H1 (cell line): ENCODE measurements around the gene PMM1.

ENCODE experiments used
- CREB1 ChIP-seq: IDR thresholded peaks from 2 replicates; pipeline ENCODE4 v1.6.1; 2012; ENCODE audit warnings: inconsistent platforms
- EP300 ChIP-seq, 2 experiments: IDR thresholded peaks; 1 replicate in 1 of 2; 2 replicates in 1 of 2; pipeline ENCODE4 v1.6.1; 2011 to 2012; ENCODE audit warnings: low read depth in 2 of 2, low read length in 2 of 2, mild to moderate bottlenecking in 2 of 2, borderline replicate concordance in 1 of 2, inconsistent platforms in 1 of 2, moderate library complexity in 1 of 2
- EZH2 ChIP-seq: fragments of 200-600 bp; sonication (generic); IDR thresholded peaks from 2 replicates; pipeline ENCODE4 v1.7.1; 2012; ENCODE audit warnings: low read depth, mild to moderate bottlenecking, moderate library complexity, low read length, inconsistent platforms; ENCODE audit not compliant: severe bottlenecking
- JUN ChIP-seq: IDR thresholded peaks from 2 replicates; pipeline ENCODE4 v1.6.1; 2011; ENCODE audit warnings: low read depth, mild to moderate bottlenecking, improper control_type of control experiment, low read length
- MAFK ChIP-seq: IDR thresholded peaks from 2 replicates; pipeline ENCODE4 v1.6.1; 2012; ENCODE audit warnings: low read depth, mild to moderate bottlenecking, improper control_type of control experiment, low read length
- NRF1 ChIP-seq: IDR thresholded peaks from 2 replicates; pipeline ENCODE4 v1.6.1; 2011; ENCODE audit warnings: mild to moderate bottlenecking, low read depth, low read length, improper control_type of control experiment
- POLR2A ChIP-seq, 2 experiments: IDR thresholded peaks; 1 replicate in 1 of 2; 2 replicates in 1 of 2; pipeline ENCODE4 v1.6.1; 2011; ENCODE audit warnings: low read depth in 2 of 2, low read length in 2 of 2, mild to moderate bottlenecking in 2 of 2; ENCODE audit errors: control extremely low read depth in 1 of 2
- POLR2AphosphoS5 ChIP-seq: IDR thresholded peaks from 2 replicates; pipeline ENCODE4 v1.6.1; 2011; ENCODE audit warnings: low read depth, low read length
- RAD21 ChIP-seq, 2 experiments: IDR thresholded peaks in 1 of 2; conservative IDR thresholded peaks in 1 of 2; 2 replicates each; pipeline ENCODE4 v1.6.1; 2011; ENCODE audit warnings: low read depth in 2 of 2, low read length in 2 of 2, improper control_type of control experiment in 1 of 2, inconsistent platforms in 1 of 2, mild to moderate bottlenecking in 1 of 2, moderate library complexity in 1 of 2
- SUZ12 ChIP-seq: fragments of 200-600 bp; sonication (generic); IDR thresholded peaks from 2 replicates; pipeline ENCODE4 v1.6.1; 2012; ENCODE audit warnings: mild to moderate bottlenecking, inconsistent platforms, low read length, moderate library complexity, mixed read lengths
- TBP ChIP-seq: IDR thresholded peaks from 2 replicates; pipeline ENCODE4 v1.6.1; 2011; ENCODE audit warnings: low read depth, low read length, improper control_type of control experiment
- TF ChIP-seq, protein P1 (sequence below), 3 experiments: IDR thresholded peaks; 1 replicate in 2 of 3; 2 replicates in 1 of 3; pipeline versions ENCODE4 v1.5.1 to v1.6.1; 2011; ENCODE audit warnings: low read length in 3 of 3, mild to moderate bottlenecking in 3 of 3, inconsistent platforms in 2 of 3, low read depth in 1 of 3, moderate library complexity in 1 of 3; ENCODE audit not compliant: insufficient read depth in 1 of 3; ENCODE audit errors: control extremely low read depth in 1 of 3

DNA sequence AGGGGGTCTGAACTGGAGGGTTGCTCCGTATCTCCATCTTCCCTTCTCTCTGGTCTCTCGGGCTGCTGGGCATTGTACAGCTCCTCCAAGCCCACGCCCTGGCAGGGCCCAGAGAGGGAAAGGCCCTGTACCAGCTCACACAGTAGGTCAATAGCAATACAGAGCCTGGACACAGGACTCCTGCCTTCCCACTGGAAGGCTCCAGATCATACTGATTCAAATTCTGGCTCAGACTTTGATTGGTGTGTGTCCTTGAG, 22.2 kb downstream of the PMM1 start:
- TF ChIP-seq NRF1 (no peak), SUZ12 (no peak), POLR2AphosphoS5 (no peak), MAFK (no peak), RAD21 (IDR thresholded peaks at IDR 0.05 in 1 of 2, conservative IDR thresholded peaks at IDR 0.05 in 1 of 2; ENCODE audit: low read depth in 2 of 2, low read length in 2 of 2) (no peak), CREB1 (no peak), POLR2A (IDR thresholded peaks at IDR 0.05; ENCODE audit: control extremely low read depth in 1 of 2, low read depth in 2 of 2, low read length in 2 of 2) (no peak), EZH2 (no peak), EP300 (IDR thresholded peaks at IDR 0.05; ENCODE audit: borderline replicate concordance in 1 of 2, low read depth in 2 of 2, low read length in 2 of 2) (no peak), TBP (no peak), JUN (no peak)
- TF ChIP-seq, protein P1, sequence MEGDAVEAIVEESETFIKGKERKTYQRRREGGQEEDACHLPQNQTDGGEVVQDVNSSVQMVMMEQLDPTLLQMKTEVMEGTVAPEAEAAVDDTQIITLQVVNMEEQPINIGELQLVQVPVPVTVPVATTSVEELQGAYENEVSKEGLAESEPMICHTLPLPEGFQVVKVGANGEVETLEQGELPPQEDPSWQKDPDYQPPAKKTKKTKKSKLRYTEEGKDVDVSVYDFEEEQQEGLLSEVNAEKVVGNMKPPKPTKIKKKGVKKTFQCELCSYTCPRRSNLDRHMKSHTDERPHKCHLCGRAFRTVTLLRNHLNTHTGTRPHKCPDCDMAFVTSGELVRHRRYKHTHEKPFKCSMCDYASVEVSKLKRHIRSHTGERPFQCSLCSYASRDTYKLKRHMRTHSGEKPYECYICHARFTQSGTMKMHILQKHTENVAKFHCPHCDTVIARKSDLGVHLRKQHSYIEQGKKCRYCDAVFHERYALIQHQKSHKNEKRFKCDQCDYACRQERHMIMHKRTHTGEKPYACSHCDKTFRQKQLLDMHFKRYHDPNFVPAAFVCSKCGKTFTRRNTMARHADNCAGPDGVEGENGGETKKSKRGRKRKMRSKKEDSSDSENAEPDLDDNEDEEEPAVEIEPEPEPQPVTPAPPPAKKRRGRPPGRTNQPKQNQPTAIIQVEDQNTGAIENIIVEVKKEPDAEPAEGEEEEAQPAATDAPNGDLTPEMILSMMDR (IDR thresholded peaks at IDR 0.05; ENCODE audit: control extremely low read depth in 1 of 3, insufficient read depth in 1 of 3, low read depth in 1 of 3, low read length in 3 of 3) = no peak
